Activated T-cell treated with anti-CD3 and anti-CD28 coated beads for 1 hour (primary cell): Measurements from ENCODE around the gene MUC2.

Experiments
- DNase-seq: peaks from one replicate; pipeline ENCODE4 v3.0.0-alpha.2; 2020; ENCODE audit warnings: low read depth

The MUC2 gene

DNA sequence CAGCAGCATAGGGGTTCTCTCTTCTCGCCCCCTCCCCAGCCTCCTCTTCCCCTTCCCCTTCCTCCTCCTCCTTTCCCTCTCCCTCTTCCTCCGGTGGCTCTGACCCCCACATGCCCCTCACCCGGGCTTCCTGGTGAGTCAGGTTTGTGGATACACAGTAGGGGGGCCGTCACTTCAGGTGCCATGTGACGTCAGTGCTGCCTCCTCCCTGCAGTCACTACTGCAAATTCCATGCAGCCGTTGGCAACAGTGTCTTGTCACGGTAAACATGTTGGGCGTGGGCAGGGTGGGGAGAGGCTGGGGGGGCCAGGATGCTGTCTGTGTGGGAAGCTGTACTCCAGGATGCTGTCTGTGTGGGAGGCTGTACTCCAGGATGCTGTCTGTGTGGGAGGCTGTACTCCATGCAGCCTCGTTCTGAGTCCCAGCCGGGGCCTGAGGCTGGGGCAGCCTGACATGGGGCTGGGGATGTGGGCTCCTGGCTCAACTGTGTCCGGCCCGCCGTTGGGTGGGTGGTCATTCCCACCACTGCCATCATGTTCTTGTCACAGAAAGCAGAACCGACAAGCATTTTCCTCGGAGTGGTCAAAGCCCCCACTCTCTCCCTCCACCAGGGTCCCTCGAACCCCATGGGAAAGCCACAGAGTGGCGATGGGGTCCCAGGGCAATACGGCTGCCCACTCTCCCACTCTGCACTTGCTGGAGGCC lies 2.4 kb upstream of the MUC2 start:
- no peak for DNase-seq

GRCh38 chr11:1072821-1073231 lies 1.8 kb upstream of the MUC2 start:
- DNase-seq = no peak

GRCh38 chr11:1073261-1073724 lies 1.4 kb upstream of the MUC2 start:
- no peak for DNase-seq

DNA sequence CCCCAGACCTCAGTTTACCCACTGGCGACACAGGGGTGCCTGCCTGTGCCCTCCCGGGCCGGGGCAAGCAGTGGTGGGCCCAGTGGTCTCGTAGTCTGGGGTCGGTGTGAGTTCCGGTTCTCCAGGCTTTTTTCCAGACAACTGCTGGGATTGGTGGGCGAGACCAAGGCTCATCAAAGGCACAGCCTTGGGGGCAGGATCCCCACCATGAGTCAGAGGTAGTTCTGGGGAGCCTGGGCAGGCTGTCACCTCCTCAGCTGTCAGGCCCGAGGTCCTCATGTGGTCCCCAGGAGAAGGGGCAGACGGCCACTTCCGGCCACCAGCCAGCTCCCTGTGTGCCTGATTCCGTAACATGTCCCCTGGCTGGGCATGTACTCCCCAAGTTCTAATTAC lies 827 bp upstream of the MUC2 start:
- no peak for DNase-seq

DNA sequence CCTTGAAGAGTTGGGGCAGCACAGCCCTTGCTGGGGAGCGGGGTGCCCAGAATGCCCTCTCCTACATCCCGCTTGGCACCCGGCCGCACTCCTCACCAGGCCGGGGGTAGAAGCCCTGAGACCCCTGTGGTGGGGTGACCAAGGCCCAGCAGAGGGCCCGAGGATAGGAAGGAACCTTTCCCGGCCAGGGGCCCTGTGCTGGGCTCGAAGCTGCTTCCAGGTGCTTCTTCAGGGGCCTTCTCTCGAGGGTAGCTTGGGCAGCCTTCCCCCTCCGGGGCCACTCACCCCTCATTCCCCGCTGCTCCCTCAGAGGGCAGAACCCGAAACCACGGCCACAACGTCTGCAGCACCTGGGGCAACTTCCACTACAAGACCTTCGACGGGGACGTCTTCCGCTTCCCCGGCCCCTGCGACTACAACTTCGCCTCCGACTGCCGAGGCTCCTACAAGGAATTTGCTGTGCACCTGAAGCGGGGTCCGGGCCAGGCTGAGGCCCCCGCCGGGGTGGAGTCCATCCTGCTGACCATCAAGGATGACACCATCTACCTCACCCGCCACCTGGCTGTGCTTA lies 752 bp downstream of the MUC2 start:
- no peak for DNase-seq

- no peak for DNase-seq
Observed at GRCh38 chr11:1076061-1076665, 1.5 kb downstream of the MUC2 start.

GRCh38 chr11:1077033-1077416 lies 2.4 kb downstream of the MUC2 start:
- DNase-seq = no peak

DNA sequence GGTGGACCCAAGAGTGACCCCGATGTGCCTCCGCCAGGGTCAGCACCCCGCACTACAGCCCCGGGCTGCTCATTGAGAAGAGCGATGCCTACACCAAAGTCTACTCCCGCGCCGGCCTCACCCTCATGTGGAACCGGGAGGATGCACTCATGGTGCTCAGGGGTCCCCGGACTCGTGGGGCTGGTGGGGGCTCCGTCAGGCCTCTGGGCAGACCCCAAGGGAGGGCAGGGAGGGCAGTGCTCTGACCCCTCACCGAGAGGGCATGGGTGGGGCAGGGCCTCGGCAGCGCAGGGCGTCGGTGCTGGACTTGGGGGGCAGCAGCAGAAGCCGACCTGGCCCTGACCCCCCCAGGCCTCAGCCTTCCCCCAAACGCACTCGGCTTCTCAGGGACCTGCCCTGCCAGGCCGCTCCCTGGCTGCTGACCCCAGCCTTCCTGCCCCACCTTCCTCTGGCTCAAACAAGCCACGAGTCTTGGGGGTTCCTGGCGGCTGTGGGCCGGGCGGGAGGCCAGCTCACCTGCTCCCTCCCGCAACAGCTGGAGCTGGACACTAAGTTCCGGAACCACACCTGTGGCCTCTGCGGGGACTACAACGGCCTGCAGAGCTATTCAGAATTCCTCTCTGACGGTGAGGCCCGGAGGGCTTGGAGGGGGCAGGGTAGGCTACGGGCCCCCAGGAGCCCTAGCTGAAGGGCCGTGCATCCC lies 2.9 kb downstream of the MUC2 start:
- no peak for DNase-seq

DNA sequence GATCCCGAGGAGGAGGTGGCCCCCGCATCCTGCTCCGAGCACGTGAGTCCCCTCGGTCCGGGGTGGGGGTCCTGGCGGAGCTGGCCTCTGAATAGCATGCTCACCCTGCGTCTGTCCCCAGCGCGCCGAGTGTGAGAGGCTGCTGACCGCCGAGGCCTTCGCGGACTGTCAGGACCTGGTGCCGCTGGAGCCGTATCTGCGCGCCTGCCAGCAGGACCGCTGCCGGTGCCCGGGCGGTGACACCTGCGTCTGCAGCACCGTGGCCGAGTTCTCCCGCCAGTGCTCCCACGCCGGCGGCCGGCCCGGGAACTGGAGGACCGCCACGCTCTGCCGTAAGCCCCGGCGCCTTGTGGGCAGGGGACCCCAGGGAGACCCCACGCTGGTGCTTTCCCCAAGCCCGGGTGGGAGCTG lies 3.5 kb downstream of the MUC2 start:
- no peak for DNase-seq

GRCh38 chr11:1081601-1082311 lies 7.1 kb downstream of the MUC2 start:
- DNase-seq = no peak

- DNase-seq = no peak
Observed at GRCh38 chr11:1082346-1082727, 7.7 kb downstream of the MUC2 start.

DNA sequence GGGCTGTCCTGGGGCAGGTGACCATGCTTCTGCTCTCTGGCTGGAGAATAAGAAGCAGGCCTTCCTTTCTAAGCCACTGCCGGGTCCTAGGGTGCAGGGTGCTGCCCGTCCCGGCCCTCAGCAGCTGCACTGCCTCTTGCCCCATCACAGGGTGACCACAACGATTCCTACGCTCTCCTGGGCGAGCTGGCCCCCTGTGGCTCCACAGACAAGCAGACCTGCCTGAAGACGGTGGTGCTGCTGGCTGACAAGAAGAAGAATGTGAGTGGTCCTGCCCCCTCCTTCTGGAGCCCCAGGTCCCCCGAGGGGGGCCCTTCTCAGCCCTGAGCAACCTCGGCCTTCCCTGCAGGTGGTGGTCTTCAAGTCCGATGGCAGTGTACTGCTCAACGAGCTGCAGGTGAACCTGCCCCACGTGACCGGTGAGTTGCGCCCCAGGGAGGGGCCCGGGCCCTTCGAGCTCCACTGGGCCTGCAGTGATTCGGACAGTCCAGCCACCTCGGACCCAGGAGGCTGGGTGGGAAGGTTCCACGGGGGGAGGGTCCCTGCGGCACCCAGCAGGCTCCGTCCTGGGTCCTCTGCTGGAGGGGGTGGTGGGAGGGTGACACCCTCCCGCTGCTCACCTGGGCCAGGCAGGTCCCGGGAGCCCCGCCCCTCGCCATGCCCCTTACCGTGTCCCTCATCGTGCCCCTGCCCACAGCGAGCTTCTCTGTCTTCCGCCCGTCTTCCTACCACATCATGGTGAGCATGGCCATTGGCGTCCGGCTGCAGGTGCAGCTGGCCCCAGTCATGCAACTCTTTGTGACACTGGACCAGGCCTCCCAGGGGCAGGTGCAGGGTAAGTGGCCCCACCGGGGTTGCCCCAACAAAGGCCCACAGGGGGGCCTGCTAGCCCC lies 8.3 kb downstream of the MUC2 start:
- no peak for DNase-seq

- no peak for DNase-seq
Observed at GRCh38 chr11:1083621-1084551, 9.2 kb downstream of the MUC2 start.

DNA sequence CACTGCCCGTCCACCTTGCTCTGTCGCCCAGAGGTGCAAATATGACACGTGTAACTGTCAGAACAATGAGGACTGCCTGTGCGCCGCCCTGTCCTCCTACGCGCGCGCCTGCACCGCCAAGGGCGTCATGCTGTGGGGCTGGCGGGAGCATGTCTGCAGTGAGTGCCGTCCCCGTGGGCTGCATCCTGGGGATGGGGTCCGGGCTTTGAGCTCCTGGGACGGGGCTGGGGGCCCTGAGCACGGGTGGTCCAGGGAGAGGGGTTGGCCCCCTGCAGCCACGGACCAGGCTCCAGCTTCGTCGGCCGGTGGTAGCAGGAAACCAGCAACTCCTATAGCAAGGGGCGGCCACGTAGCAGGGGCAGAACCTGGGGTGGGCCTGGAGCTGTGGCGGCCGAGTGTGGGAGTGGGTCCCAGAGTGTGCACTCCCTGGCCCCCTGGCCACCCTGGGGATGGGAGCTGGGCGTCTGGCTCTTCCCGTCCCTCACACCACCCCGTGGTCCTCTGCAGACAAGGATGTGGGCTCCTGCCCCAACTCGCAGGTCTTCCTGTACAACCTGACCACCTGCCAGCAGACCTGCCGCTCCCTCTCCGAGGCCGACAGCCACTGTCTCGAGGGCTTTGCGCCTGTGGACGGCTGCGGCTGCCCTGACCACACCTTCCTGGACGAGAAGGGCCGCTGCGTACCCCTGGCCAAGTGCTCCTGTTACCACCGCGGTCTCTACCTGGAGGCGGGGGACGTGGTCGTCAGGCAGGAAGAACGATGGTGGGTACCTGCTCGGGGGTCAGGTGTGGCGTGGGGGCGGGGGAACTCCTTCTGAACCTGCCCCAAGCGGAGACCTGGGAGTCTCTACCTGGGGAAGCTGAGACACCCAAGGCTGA lies 10.1 kb downstream of the MUC2 start:
- no peak for DNase-seq

DNA sequence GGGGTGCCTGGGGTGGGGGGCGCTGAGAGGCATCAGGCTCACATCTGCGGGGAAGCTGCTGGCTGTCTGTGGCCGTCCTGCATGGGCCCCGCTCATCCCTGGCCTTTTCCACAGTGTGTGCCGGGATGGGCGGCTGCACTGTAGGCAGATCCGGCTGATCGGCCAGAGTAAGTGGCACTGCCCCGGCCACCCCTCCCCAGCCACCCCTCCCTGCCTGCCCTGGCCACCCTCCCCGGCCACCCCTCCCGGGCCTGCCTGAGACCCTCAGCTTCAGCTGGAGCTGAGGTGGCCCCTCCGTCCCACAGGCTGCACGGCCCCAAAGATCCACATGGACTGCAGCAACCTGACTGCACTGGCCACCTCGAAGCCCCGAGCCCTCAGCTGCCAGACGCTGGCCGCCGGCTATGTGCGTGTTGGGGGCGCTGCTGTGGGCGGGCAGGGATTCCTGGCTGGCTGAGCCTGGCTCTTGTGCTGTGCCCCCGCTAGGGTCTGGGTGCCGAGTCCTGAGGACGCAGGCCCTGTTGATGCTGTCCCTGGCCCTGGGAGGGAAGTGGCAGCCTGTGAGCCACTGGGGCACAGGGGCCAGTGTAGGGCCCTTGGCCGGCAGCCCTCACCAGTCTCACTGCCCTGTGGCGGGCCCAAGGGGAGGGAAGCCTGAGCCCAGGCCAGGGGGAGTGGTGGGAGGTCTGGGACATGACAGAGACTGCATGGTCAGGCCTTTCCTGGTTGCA lies 10.9 kb downstream of the MUC2 start:
- no peak for DNase-seq

DNA sequence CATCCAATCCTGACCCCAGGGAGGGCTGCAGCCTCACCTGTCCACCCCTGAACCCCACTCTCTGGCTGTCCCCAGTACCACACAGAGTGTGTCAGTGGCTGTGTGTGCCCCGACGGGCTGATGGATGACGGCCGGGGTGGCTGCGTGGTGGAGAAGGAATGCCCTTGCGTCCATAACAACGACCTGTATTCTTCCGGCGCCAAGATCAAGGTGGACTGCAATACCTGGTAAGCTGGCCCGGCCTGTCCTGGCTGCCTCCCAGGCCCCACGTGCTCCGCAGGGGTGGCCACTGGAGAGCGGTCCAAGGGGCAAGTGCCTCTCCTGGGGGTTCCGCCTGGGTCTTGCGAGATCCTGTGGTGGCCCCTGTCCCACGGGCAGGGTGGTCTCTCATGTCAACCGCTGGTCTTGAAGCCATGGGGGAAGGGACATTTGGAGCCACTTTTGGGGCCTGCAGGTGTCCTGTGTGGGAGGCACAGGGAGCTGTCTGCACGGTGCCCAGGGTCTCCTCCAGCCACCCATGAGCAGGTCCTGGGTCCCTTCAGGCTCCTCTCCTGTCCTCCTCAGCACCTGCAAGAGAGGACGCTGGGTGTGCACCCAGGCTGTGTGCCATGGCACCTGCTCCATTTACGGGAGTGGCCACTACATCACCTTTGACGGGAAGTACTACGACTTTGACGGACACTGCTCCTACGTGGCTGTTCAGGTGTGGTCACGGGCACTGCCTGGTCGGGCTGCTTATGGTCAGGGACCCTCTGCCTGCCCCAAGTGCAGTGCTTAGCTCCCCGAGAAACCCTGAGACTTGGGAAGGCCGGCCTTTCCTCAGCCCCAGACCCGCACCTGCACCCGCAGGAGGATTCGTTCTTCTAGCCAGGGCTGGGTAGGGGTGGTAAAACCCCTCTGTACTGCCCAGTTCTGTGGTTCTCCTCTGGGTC lies 11.8 kb downstream of the MUC2 start:
- no peak for DNase-seq

DNA sequence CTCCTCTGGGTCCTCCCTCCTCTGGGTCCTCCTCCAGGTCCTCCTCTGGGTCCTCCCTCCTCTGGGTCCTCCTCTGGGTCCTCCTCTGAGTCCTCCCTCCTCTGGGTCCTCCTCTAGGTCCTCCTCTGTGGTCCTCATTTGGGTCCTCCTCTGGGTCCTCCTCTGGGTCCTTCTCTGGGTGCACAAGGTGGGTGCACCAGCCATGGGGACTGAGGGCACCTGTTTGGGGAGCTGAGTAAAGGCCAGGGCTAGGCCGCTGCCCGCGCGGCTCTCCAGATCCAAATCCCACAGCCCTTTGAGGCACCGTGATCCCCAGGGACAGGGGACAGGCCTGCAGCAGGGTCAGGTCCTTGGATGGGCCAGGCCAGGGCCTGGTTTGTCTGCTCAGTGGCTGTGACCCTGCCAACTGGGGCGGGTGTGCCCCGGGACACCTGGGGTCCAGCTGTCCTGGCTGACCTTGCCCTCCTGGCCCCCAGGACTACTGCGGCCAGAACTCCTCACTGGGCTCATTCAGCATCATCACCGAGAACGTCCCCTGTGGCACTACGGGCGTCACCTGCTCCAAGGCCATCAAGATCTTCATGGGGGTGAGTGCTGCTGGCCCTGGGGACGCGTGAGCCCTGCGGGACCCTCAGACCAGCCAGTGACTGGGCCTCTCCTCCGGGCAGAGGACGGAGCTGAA lies 12.7 kb downstream of the MUC2 start:
- DNase-seq = no peak
